ENCODE data around the gene AKAP5. TPM values are rescaled to one million over a fixed set of nuclear protein-coding genes. Genes with fewer than 3 reads are reported as not detected.
A peak's percentile ranks its signal among the peaks of the same experiment; 100 is the strongest.

AKAP5 gene
- total RNA-seq, 1 experiment from 2014 or later = 0.14 TPM

- BruUV-seq (replicated peaks) = no TSS peak
- intact Hi-C loops (cut with micrococcal nuclease) = loop anchor here (2.0 to 10.0 kb wide), 2 partner anchors 130 to 162 kb away; no protein-coding TSS in a partner anchor
- H3K27ac Mint-ChIP-seq (ENCODE audit: low read depth, unreplicated experiment) = peak overlapping the region; percentile 86
- peaks cover 22% of the 10 kb centered on the region for H3K36me3 Mint-ChIP-seq (ENCODE audit: insufficient read depth, unreplicated experiment)
- H3K9me3 Mint-ChIP-seq (ENCODE audit: unreplicated experiment) = no peaks in the 10 kb centered on the region
- peak overlapping the region; percentile 83 for H3K4me3 Mint-ChIP-seq (ENCODE audit: unreplicated experiment)
- H3K4me1 Mint-ChIP-seq (ENCODE audit: insufficient read depth, unreplicated experiment) = peaks cover 49% of the 10 kb centered on the region
- no peak for TF ChIP-seq CTCF (IDR thresholded peaks at IDR 0.05; ENCODE audit: unreplicated experiment)
- H3K27me3 Mint-ChIP-seq (ENCODE audit: insufficient read depth, unreplicated experiment) = no peaks in the 10 kb centered on the region
- DNase-seq (ENCODE audit: unreplicated experiment) = no peak
- CTCF ChIA-PET = no interaction called here
- POLR2A ChIA-PET = interaction anchor here (0.9 to 5.3 kb wide), 6 partner anchors 9 to 174 kb away, joined by 3 to 35 read pairs (median 11); partner anchors contain the start of gene HSPA2
Measured at GRCh38 chr14:64506721-64507120, 41.4 kb downstream of the AKAP5 start.

GRCh38 chr14:64507376-64508156 lies 42.3 kb downstream of the AKAP5 start:
- Mint-ChIP-seq H3K4me1 (ENCODE audit: insufficient read depth, unreplicated experiment) (peaks cover 40% of the 10 kb centered on the region), H3K36me3 (ENCODE audit: insufficient read depth, unreplicated experiment) (peaks cover 20% of the 10 kb centered on the region), H3K27me3 (ENCODE audit: insufficient read depth, unreplicated experiment) (no peaks in the 10 kb centered on the region), H3K4me3 (ENCODE audit: unreplicated experiment) (peak overlapping the region; percentile 83), H3K27ac (ENCODE audit: low read depth, unreplicated experiment) (peak overlapping the region; percentile 86), H3K9me3 (ENCODE audit: unreplicated experiment) (no peaks in the 10 kb centered on the region)
- TF ChIP-seq CTCF (IDR thresholded peaks at IDR 0.05; ENCODE audit: unreplicated experiment) = no peak
- ChIA-PET POLR2A (interaction anchor here (0.8 to 3.9 kb wide), 4 partner anchors 8 to 174 kb away, joined by 3 to 18 read pairs (median 4); no protein-coding TSS in a partner anchor), CTCF (interaction anchor here (0.7 to 1.0 kb wide), 2 partner anchors 130 to 164 kb away, joined by 3 read pairs; no protein-coding TSS in a partner anchor)
- no TSS peak for BruUV-seq (replicated peaks)
- DNase-seq (ENCODE audit: unreplicated experiment) = peak; percentile 65
- intact Hi-C loops (cut with micrococcal nuclease) = loop anchor here (2.0 to 10.0 kb wide), 2 partner anchors 129 to 163 kb away; no protein-coding TSS in a partner anchor

- POLR2A ChIA-PET = interaction anchor here (0.6 to 1.4 kb wide), 6 partner anchors 13 to 465 kb away, joined by 3 to 5 read pairs (median 3); no protein-coding TSS in a partner anchor
- Mint-ChIP-seq H3K27me3 (ENCODE audit: insufficient read depth, unreplicated experiment) (no peaks in the 10 kb centered on the region), H3K27ac (ENCODE audit: low read depth, unreplicated experiment) (no peak overlapping the region), H3K4me3 (ENCODE audit: unreplicated experiment) (peak overlapping the region; percentile 83), H3K36me3 (ENCODE audit: insufficient read depth, unreplicated experiment) (peaks cover 20% of the 10 kb centered on the region), H3K9me3 (ENCODE audit: unreplicated experiment) (no peaks in the 10 kb centered on the region), H3K4me1 (ENCODE audit: insufficient read depth, unreplicated experiment) (peaks cover 35% of the 10 kb centered on the region)
- intact Hi-C loops (cut with micrococcal nuclease) = loop anchor here (10.0 kb wide), 1 partner anchor 163 kb away; no protein-coding TSS in a partner anchor
- no TSS peak for BruUV-seq (replicated peaks)
- no peak for DNase-seq (ENCODE audit: unreplicated experiment)
- CTCF ChIA-PET = interaction anchor here (0.7 to 1.4 kb wide), 4 partner anchors 128 to 383 kb away, joined by 3 to 6 read pairs (median 4); no protein-coding TSS in a partner anchor
- no peak for TF ChIP-seq CTCF (IDR thresholded peaks at IDR 0.05; ENCODE audit: unreplicated experiment)
Measured at GRCh38 chr14:64508215-64508776, 43.0 kb downstream of the AKAP5 start.

- H3K27ac Mint-ChIP-seq (ENCODE audit: low read depth, unreplicated experiment) = no peak overlapping the region
- peaks cover 15% of the 10 kb centered on the region for H3K36me3 Mint-ChIP-seq (ENCODE audit: insufficient read depth, unreplicated experiment)
- no peaks in the 10 kb centered on the region for H3K9me3 Mint-ChIP-seq (ENCODE audit: unreplicated experiment)
- peaks cover 35% of the 10 kb centered on the region for H3K4me1 Mint-ChIP-seq (ENCODE audit: insufficient read depth, unreplicated experiment)
- ChIA-PET POLR2A (interaction anchor here (0.7 to 1.4 kb wide), 5 partner anchors 12 to 155 kb away, joined by 3 to 5 read pairs (median 3); no protein-coding TSS in a partner anchor), CTCF (interaction anchor here (0.6 to 1.4 kb wide), 7 partner anchors 12 to 383 kb away, joined by 3 to 6 read pairs (median 4); no protein-coding TSS in a partner anchor)
- no peak for DNase-seq (ENCODE audit: unreplicated experiment)
- no TSS peak for BruUV-seq (replicated peaks)
- TF ChIP-seq CTCF (IDR thresholded peaks at IDR 0.05; ENCODE audit: unreplicated experiment) = no peak
- intact Hi-C loops (cut with micrococcal nuclease) = loop anchor here (10.0 kb wide), 1 partner anchor 164 kb away; no protein-coding TSS in a partner anchor
- H3K4me3 Mint-ChIP-seq (ENCODE audit: unreplicated experiment) = no peak overlapping the region
- H3K27me3 Mint-ChIP-seq (ENCODE audit: insufficient read depth, unreplicated experiment) = no peaks in the 10 kb centered on the region
Measured at GRCh38 chr14:64509036-64509435, 43.7 kb downstream of the AKAP5 start.
